ENCODE data around the gene BTBD10. TPM values are rescaled to one million over a fixed set of nuclear protein-coding genes. Genes with fewer than 3 reads are reported as not detected.

Gene BTBD10
- total RNA-seq, 1 experiment from 2014 or later: 23.3 TPM

DNA sequence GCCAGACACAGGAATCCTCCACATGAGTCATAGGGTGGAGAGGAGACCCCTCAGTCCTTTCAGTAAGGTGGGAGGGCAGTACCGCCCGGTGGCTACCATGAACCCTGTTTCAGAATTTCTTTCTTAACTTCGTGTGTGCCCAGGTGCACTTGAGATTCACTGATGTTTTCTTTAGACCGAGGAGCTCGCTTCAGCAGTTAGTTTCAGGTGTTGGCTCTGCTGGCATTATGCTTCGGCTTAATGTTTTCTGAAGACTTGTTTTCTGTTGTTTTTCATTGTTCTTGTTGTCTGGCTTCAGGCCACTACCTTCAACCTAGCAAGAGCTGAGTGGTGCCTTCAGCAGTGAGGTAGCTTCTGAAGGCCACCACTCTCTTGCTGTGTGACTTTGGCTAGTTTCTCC, 114.0 kb downstream of the BTBD10 start:
- Mint-ChIP-seq H3K27me3 (ENCODE audit: low read depth) (no peaks in the 10 kb centered on the region), H3K9me3 (no peaks in the 10 kb centered on the region), H3K36me3 (ENCODE audit: insufficient read depth in 1 of 3, low read depth in 3 of 3) (no peaks in the 10 kb centered on the region), H3K4me1 (peaks cover 8 to 9% of the 10 kb centered on the region in 2 experiments), H3K4me3 (no peak overlapping the region), H3K27ac (no peak overlapping the region)
- Histone ChIP-seq H2BK120ac (ENCODE audit: low read depth, low read length, poor library complexity, severe bottlenecking) (no peak overlapping the region), H3K79me1 (ENCODE audit: insufficient read depth, low read depth, low read length, poor library complexity, severe bottlenecking) (no peaks in the 10 kb centered on the region), H4K91ac (ENCODE audit: insufficient read length, low read depth, low read length) (no peak overlapping the region), H3K79me2 (ENCODE audit: insufficient read depth, low read length) (no peaks in the 10 kb centered on the region), H3K56ac (ENCODE audit: insufficient read length, low read depth, low read length) (no peak overlapping the region), H2AK5ac (ENCODE audit: insufficient read length, low read length) (no peak overlapping the region), H3K9me3 (ENCODE audit: control insufficient read depth, low read depth, low read length) (no peaks in the 10 kb centered on the region), H4K8ac (replicated peaks; ENCODE audit: insufficient read length, low read depth, low read length) (no peak overlapping the region), H3K18ac (ENCODE audit: insufficient read length, low read depth, low read length) (no peak overlapping the region), H3K27ac (ENCODE audit: insufficient read length, low read depth, low read length) (no peak overlapping the region), H3K4me2 (ENCODE audit: insufficient read depth, insufficient read length, low read length) (no peak overlapping the region), H3K14ac (ENCODE audit: insufficient read depth, low read length) (no peak overlapping the region), H3K23ac (ENCODE audit: insufficient read length, low read depth, low read length) (no peak overlapping the region), H3K23me2 (ENCODE audit: insufficient read length, low read depth, low read length, poor library complexity, severe bottlenecking) (peaks cover 4% of the 10 kb centered on the region), H3K27me3 (ENCODE audit: insufficient read depth, low read length) (no peaks in the 10 kb centered on the region), H2BK12ac (ENCODE audit: insufficient read length, low read depth, low read length) (no peak overlapping the region), H2BK5ac (ENCODE audit: insufficient read length, low read length) (no peak overlapping the region), H4K5ac (ENCODE audit: insufficient read length, low read depth, low read length) (no peak overlapping the region), H4K20me1 (ENCODE audit: control insufficient read depth, insufficient read depth, insufficient read length) (no peaks in the 10 kb centered on the region), H2BK15ac (ENCODE audit: low read depth, low read length) (no peak overlapping the region), H3K4me1 (ENCODE audit: insufficient read depth, low read length) (no peaks in the 10 kb centered on the region), H3K9ac (ENCODE audit: extremely low read depth, insufficient read length, low read length) (no peak overlapping the region), H2BK20ac (ENCODE audit: low read depth, low read length, poor library complexity, severe bottlenecking) (no peak overlapping the region), H3K4ac (ENCODE audit: low read depth, low read length) (no peak overlapping the region), H2AFZ (ENCODE audit: low read length) (no peak overlapping the region), H3T11ph (ENCODE audit: low read length) (no peak overlapping the region)
- no CpG with 5 or more reads among the region's 6 CpGs for WGBS (ENCODE audit: extremely low coverage, insufficient read length, low lambda C conversion rate)
- TF ChIP-seq, protein P1, sequence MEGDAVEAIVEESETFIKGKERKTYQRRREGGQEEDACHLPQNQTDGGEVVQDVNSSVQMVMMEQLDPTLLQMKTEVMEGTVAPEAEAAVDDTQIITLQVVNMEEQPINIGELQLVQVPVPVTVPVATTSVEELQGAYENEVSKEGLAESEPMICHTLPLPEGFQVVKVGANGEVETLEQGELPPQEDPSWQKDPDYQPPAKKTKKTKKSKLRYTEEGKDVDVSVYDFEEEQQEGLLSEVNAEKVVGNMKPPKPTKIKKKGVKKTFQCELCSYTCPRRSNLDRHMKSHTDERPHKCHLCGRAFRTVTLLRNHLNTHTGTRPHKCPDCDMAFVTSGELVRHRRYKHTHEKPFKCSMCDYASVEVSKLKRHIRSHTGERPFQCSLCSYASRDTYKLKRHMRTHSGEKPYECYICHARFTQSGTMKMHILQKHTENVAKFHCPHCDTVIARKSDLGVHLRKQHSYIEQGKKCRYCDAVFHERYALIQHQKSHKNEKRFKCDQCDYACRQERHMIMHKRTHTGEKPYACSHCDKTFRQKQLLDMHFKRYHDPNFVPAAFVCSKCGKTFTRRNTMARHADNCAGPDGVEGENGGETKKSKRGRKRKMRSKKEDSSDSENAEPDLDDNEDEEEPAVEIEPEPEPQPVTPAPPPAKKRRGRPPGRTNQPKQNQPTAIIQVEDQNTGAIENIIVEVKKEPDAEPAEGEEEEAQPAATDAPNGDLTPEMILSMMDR (conservative IDR thresholded peaks at IDR 0.05): no peak
- DNase-seq: no peak

All from H9 (cell line).